Liver (tissue), 9 donors: ENCODE measurements around the gene SPSB1. TPM values are rescaled to one million over a fixed set of nuclear protein-coding genes. Genes with fewer than 3 reads are reported as not detected.

Experiments used
- DNase-seq: peaks from one replicate; pipeline ENCODE4 v3.0.0-alpha.2; 2017; ENCODE audit warnings: low spot score
- H3K27ac ChIP-seq, 2 donors: one replicate each; pipeline ENCODE4 v1.7.0; 2013; ENCODE audit warnings: inconsistent platforms in 2 of 2, low read length in 2 of 2, control low read depth in 1 of 2, low read depth in 1 of 2, mild to moderate bottlenecking in 1 of 2
- H3K27me3 ChIP-seq, 4 donors: one replicate each; pipeline versions ENCODE4 v1.6.1 to v1.7.0; 2013; ENCODE audit warnings: low read length in 3 of 4, inconsistent platforms in 1 of 4, mild to moderate bottlenecking in 1 of 4, moderate library complexity in 1 of 4; ENCODE audit not compliant: control insufficient read depth in 4 of 4, insufficient read depth in 4 of 4
- H3K36me3 ChIP-seq, 4 donors: one replicate each; pipeline versions ENCODE4 v1.6.1 to v1.7.0; 2013; ENCODE audit warnings: low read length in 3 of 4, mild to moderate bottlenecking in 3 of 4, low read depth in 1 of 4, moderate library complexity in 1 of 4; ENCODE audit not compliant: control insufficient read depth in 4 of 4, insufficient read depth in 3 of 4
- H3K4me1 ChIP-seq, 4 donors: one replicate each; pipeline versions ENCODE4 v1.6.1 to v1.7.0; 2013; ENCODE audit warnings: low read length in 3 of 4, mild to moderate bottlenecking in 3 of 4, moderate library complexity in 1 of 4; ENCODE audit not compliant: control insufficient read depth in 4 of 4, insufficient read depth in 4 of 4
- H3K4me3 ChIP-seq, 3 donors: one replicate each; pipeline versions ENCODE4 v1.6.1 to v1.7.0; 2013; ENCODE audit warnings: low read length in 3 of 3, control low read depth in 1 of 3, low read depth in 1 of 3, mild to moderate bottlenecking in 1 of 3
- H3K9ac ChIP-seq, 2 donors: one replicate each; pipeline ENCODE4 v1.7.0; 2013; ENCODE audit warnings: low read length in 2 of 2, mild to moderate bottlenecking in 2 of 2, moderate library complexity in 2 of 2, control low read depth in 1 of 2, low read depth in 1 of 2
- H3K9me3 ChIP-seq, 4 donors: one replicate each; pipeline versions ENCODE4 v1.6.1 to v1.7.0; 2013; ENCODE audit warnings: low read length in 3 of 4; ENCODE audit not compliant: control insufficient read depth in 4 of 4
- FOXA1 ChIP-seq: IDR thresholded peaks from 2 replicates; pipeline ENCODE4 v1.6.1; 2016; ENCODE audit warnings: antibody characterized with exemption
- FOXA2 ChIP-seq: IDR thresholded peaks from 2 replicates; pipeline ENCODE4 v1.6.1; 2016; ENCODE audit warnings: antibody characterized with exemption
- GABPA ChIP-seq, 2 donors: IDR thresholded peaks in 1 of 2; conservative IDR thresholded peaks in 1 of 2; 2 replicates each; pipeline ENCODE4 v1.6.1; 2016; ENCODE audit warnings: antibody characterized with exemption in 2 of 2, mild to moderate bottlenecking in 1 of 2, moderate library complexity in 1 of 2
- HNF4A ChIP-seq, 2 donors: conservative IDR thresholded peaks; 2 replicates each; pipeline ENCODE4 v1.6.1; 2016; ENCODE audit warnings: antibody characterized with exemption in 2 of 2, mild to moderate bottlenecking in 2 of 2
- HNF4G ChIP-seq: IDR thresholded peaks from 2 replicates; pipeline ENCODE4 v1.6.1; 2016; ENCODE audit warnings: antibody characterized with exemption
- NR2F2 ChIP-seq: IDR thresholded peaks from 2 replicates; pipeline ENCODE4 v1.6.1; 2016; ENCODE audit warnings: antibody characterized with exemption
- RAD21 ChIP-seq, 2 donors: IDR thresholded peaks; 2 replicates each; pipeline ENCODE4 v1.6.1; 2016; ENCODE audit warnings: antibody characterized with exemption in 2 of 2, mild to moderate bottlenecking in 2 of 2
- RXRA ChIP-seq, 2 donors: IDR thresholded peaks; 2 replicates each; pipeline ENCODE4 v1.6.1; 2017 to 2018; ENCODE audit warnings: antibody characterized with exemption in 2 of 2, mild to moderate bottlenecking in 1 of 2
- SP1 ChIP-seq: IDR thresholded peaks from 2 replicates; pipeline ENCODE4 v1.6.1; 2018; ENCODE audit warnings: antibody characterized with exemption, mild to moderate bottlenecking
- TAF1 ChIP-seq: conservative IDR thresholded peaks from 2 replicates; pipeline ENCODE4 v1.6.1; 2016; ENCODE audit warnings: antibody characterized with exemption, mild to moderate bottlenecking
- YY1 ChIP-seq: IDR thresholded peaks from 2 replicates; pipeline ENCODE4 v1.6.1; 2016; ENCODE audit warnings: antibody characterized with exemption, mild to moderate bottlenecking
- WGBS: extraction: QIAGEN DNeasy Blood & Tissue Kit; methylation state at CpG from one replicate; pipeline ENCODE4 v1.1.7; 2013; 5-methylcytosine and 5-hydroxymethylcytosine counted together
- polyA plus RNA-seq, 2 donors: library from polyadenylated mRNA; stranded (reverse) in 1 of 2; unstranded in 1 of 2; fragments of 200-250 nt in 1 of 2; fragments of >200 nt in 1 of 2; fragmentation: Nextera tagmentation in 1 of 2; extraction: Ambion mirVana in 1 of 2; gene quantifications; one replicate each; pipeline versions ENCODE4 v1.2.1 to v1.2.3, GENCODE V29; 2013 to 2015
- total RNA-seq, 2 donors: library from RNA; depleted of rRNA; stranded (reverse); fragments of >200 nt; gene quantifications; one replicate each; pipeline ENCODE4 v1.2.3, GENCODE V29; 2014
- TF ChIP-seq, protein P1 (sequence below): IDR thresholded peaks from 2 replicates; pipeline ENCODE4 v1.6.1; 2016; ENCODE audit warnings: antibody characterized with exemption
- TF ChIP-seq, protein P2 (sequence below): IDR thresholded peaks from 2 replicates; pipeline ENCODE4 v1.6.1; 2016; ENCODE audit warnings: antibody characterized with exemption
- TF ChIP-seq, protein P3 (sequence below): fragments of 150-350 bp; IDR thresholded peaks from 2 replicates; pipeline ENCODE4 v1.5.1; 2017; ENCODE audit warnings: improper control_type of control experiment, low read depth, low read length; ENCODE audit not compliant: missing input control
- TF ChIP-seq, protein P4 (sequence below): IDR thresholded peaks from 2 replicates; pipeline ENCODE4 v1.6.1; 2016; ENCODE audit warnings: antibody characterized with exemption
- TF ChIP-seq, protein P5 (sequence below): IDR thresholded peaks from 2 replicates; pipeline ENCODE4 v1.6.1; 2016; ENCODE audit warnings: antibody characterized with exemption, mild to moderate bottlenecking
- donor health status: healthy.
- donor health status: healthy.
- donor health status: healthy.
- donor health status: healthy.
- donor health status: healthy.

Gene SPSB1
- total and polyA plus RNA-seq, 4 donors: 4.1 to 22.6 (median 14.8) TPM

DNA sequence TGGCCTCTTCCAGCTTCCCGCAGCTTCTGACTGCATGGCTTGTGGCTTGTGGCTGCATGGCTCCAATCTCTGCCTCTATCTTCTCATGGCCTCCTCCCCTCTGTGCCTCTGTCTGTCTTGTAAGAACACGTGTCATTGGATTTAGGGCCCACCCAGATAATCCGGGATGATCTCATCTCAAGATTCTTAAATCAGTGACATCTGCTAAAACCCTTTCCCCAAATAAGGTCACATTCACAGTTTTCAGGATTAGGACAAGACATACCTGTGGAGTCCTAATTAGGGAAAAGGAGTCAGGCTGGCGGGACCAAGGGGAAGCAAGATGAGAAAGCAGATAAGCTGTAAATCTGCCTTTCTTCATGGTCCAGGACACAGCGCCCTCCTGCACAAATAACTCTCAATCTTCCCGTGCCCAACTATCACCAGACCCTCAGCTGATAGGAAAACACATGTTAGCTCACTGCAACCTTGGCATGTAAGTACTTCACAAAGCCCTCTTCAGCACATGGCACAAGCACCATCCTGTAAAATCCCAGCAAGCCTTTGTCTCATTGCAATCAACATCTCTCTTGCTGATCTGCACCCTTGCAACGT lies 82.2 kb downstream of the SPSB1 start:
- 97% methylated on average over 7 of the region's 7 CpGs for WGBS
- no peak overlapping the region for H3K27ac ChIP-seq
- no peaks in the 10 kb centered on the region for H3K9me3 ChIP-seq
- H3K4me3 ChIP-seq: no peak overlapping the region
- no peak for DNase-seq
- TF ChIP-seq FOXA2 (no peak), SP1 (no peak), NR2F2 (no peak), HNF4G (no peak), YY1 (no peak)
- TF ChIP-seq, protein P1, sequence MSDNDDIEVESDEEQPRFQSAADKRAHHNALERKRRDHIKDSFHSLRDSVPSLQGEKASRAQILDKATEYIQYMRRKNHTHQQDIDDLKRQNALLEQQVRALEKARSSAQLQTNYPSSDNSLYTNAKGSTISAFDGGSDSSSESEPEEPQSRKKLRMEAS: no peak
- TF ChIP-seq, protein P2, sequence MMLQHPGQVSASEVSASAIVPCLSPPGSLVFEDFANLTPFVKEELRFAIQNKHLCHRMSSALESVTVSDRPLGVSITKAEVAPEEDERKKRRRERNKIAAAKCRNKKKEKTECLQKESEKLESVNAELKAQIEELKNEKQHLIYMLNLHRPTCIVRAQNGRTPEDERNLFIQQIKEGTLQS: no peak
- TF ChIP-seq, protein P3, sequence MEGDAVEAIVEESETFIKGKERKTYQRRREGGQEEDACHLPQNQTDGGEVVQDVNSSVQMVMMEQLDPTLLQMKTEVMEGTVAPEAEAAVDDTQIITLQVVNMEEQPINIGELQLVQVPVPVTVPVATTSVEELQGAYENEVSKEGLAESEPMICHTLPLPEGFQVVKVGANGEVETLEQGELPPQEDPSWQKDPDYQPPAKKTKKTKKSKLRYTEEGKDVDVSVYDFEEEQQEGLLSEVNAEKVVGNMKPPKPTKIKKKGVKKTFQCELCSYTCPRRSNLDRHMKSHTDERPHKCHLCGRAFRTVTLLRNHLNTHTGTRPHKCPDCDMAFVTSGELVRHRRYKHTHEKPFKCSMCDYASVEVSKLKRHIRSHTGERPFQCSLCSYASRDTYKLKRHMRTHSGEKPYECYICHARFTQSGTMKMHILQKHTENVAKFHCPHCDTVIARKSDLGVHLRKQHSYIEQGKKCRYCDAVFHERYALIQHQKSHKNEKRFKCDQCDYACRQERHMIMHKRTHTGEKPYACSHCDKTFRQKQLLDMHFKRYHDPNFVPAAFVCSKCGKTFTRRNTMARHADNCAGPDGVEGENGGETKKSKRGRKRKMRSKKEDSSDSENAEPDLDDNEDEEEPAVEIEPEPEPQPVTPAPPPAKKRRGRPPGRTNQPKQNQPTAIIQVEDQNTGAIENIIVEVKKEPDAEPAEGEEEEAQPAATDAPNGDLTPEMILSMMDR: no peak
- TF ChIP-seq, protein P4, sequence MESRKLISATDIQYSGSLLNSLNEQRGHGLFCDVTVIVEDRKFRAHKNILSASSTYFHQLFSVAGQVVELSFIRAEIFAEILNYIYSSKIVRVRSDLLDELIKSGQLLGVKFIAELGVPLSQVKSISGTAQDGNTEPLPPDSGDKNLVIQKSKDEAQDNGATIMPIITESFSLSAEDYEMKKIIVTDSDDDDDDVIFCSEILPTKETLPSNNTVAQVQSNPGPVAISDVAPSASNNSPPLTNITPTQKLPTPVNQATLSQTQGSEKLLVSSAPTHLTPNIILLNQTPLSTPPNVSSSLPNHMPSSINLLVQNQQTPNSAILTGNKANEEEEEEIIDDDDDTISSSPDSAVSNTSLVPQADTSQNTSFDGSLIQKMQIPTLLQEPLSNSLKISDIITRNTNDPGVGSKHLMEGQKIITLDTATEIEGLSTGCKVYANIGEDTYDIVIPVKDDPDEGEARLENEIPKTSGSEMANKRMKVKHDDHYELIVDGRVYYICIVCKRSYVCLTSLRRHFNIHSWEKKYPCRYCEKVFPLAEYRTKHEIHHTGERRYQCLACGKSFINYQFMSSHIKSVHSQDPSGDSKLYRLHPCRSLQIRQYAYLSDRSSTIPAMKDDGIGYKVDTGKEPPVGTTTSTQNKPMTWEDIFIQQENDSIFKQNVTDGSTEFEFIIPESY: no peak
- no peaks in the 10 kb centered on the region for H3K36me3 ChIP-seq
- H3K4me1 ChIP-seq: peaks cover 0 to 2% (median 0%) of the 10 kb centered on the region in 4 donors
- no peak overlapping the region for H3K9ac ChIP-seq
- H3K27me3 ChIP-seq: no peaks in the 10 kb centered on the region

DNA sequence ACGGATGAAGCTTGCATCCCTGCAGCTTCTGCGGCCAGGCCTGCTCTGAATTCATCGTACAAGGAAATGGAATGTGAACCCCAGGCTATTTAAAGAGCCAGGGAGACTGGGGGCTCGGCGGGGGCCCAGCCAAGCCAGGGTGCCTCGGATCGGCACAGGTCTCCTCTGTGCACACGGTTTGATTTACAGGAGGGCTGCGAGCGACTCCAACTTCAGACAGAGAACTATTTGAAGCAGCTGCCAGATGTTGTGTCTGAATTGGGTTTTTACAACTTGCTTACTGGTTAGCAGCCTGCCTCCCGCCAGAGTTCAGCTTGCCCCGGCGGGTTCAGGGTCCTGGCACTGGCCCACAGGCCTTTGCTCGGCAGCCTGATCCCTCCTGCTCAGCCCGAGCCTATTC lies 83.2 kb downstream of the SPSB1 start:
- no peak for TF ChIP-seq GABPA (IDR thresholded peaks at IDR 0.05 in 1 of 2, conservative IDR thresholded peaks at IDR 0.05 in 1 of 2)
- no peak for TF ChIP-seq TAF1
- TF ChIP-seq, protein P4: no peak
- TF ChIP-seq, protein P5, sequence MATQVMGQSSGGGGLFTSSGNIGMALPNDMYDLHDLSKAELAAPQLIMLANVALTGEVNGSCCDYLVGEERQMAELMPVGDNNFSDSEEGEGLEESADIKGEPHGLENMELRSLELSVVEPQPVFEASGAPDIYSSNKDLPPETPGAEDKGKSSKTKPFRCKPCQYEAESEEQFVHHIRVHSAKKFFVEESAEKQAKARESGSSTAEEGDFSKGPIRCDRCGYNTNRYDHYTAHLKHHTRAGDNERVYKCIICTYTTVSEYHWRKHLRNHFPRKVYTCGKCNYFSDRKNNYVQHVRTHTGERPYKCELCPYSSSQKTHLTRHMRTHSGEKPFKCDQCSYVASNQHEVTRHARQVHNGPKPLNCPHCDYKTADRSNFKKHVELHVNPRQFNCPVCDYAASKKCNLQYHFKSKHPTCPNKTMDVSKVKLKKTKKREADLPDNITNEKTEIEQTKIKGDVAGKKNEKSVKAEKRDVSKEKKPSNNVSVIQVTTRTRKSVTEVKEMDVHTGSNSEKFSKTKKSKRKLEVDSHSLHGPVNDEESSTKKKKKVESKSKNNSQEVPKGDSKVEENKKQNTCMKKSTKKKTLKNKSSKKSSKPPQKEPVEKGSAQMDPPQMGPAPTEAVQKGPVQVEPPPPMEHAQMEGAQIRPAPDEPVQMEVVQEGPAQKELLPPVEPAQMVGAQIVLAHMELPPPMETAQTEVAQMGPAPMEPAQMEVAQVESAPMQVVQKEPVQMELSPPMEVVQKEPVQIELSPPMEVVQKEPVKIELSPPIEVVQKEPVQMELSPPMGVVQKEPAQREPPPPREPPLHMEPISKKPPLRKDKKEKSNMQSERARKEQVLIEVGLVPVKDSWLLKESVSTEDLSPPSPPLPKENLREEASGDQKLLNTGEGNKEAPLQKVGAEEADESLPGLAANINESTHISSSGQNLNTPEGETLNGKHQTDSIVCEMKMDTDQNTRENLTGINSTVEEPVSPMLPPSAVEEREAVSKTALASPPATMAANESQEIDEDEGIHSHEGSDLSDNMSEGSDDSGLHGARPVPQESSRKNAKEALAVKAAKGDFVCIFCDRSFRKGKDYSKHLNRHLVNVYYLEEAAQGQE: no peak
- TF ChIP-seq RXRA (IDR thresholded peaks at IDR 0.05): no peak
- no peak for TF ChIP-seq HNF4G
- no peak for TF ChIP-seq SP1
- no peak for TF ChIP-seq FOXA1
- no peak for TF ChIP-seq NR2F2
- TF ChIP-seq, protein P1: no peak
- TF ChIP-seq RAD21 (IDR thresholded peaks at IDR 0.05): no peak
- no peak for TF ChIP-seq HNF4A (conservative IDR thresholded peaks at IDR 0.05)
- H3K27ac ChIP-seq: peak overlapping the region; percentile 27 to 54
- no peak for DNase-seq
- no peak overlapping the region for H3K4me3 ChIP-seq
- 80% methylated on average over 15 of the region's 15 CpGs for WGBS
- H3K4me1 ChIP-seq: peaks cover 0 to 2% (median 0%) of the 10 kb centered on the region in 4 donors
- no peaks in the 10 kb centered on the region for H3K9me3 ChIP-seq
- H3K9ac ChIP-seq: no peak overlapping the region
- no peaks in the 10 kb centered on the region for H3K27me3 ChIP-seq
- no peaks in the 10 kb centered on the region for H3K36me3 ChIP-seq
